Sciatic nerve (tissue), 2 donors: ENCODE data around the gene DNLZ. TPM values are rescaled to one million over a fixed set of nuclear protein-coding genes. Genes with fewer than 3 reads are reported as not detected.
"Not testable (repeated sequence)": the region's sequence is repeated elsewhere in the genome, so short reads cannot be mapped to it uniquely, and the experiment has no call there.

Experiments used
- ATAC-seq: fragments of 200-7000 bp; cut with Tn5 transposase; one replicate; pipeline ENCODE4 v1.9.1; 2020; ENCODE audit warnings: mild to moderate bottlenecking, moderate library complexity
- DNase-seq: peaks from one replicate; pipeline ENCODE4 v3.0.0-alpha.2; 2020; ENCODE audit warnings: low spot score
- intact Hi-C: fragments of 100-400 bp; cut with DNase I; formaldehyde crosslinking; loops from one replicate; pipeline ENCODE4 v1.14.2; 2022
- total RNA-seq: library from RNA; stranded (reverse); fragmentation: NEBNext Ultra II Directional; extraction: Animal tissue kit (Norgen Biotek cat#: 25700); gene quantifications from one replicate; pipeline ENCODE4 v1.2.1, GENCODE V29; 2021
- donor health status: DM: no; HTN: no; CAD: no.
- donor health status: DM: no; HTN: no; CAD: no.

Gene DNLZ
- total RNA-seq, 1 donor from 2014 or later: 24.6 TPM

DNA sequence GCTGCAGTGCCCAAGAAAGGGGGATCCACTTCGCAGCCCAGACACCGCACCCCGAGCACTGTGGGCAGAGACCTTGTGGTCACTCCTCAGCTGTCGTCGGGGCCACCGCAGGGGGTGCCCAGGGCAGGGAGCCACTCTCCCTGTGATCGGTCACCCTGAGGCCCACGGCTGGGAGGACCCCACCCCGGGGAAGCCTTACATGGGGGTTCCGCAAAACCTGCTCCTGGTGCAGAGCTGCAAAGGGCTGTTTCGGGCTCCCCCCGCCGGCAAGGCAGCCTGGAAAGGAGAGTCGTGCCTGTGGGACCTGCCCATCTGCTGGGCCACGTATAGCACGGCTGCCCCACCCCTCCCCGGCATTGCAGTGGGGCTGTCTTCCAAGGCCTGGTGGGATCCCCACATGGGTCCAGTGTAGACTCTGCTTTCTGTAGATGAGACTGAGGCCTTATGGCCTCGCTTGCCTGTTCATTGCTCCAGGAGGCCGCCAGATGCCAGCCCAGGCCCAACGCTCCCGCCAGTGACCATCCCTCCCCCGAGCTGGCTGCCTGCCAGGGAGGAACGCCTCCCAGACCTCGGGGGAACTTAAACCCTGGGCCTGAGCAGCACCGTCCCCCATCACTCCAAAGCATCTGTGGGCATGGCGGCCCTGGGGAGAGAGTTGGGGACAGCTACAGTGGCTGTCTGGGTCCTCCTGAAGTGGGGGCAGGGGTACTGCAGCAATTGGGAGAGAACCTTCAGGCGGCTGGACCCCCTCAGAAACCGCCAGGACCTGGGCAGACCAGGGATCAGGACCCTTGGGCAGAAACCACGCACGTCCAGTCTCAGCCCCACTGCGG is 1.6 kb upstream of the DNLZ start:
- no peak for DNase-seq
- intact Hi-C loops: no loop called here
- no peak for ATAC-seq

DNA sequence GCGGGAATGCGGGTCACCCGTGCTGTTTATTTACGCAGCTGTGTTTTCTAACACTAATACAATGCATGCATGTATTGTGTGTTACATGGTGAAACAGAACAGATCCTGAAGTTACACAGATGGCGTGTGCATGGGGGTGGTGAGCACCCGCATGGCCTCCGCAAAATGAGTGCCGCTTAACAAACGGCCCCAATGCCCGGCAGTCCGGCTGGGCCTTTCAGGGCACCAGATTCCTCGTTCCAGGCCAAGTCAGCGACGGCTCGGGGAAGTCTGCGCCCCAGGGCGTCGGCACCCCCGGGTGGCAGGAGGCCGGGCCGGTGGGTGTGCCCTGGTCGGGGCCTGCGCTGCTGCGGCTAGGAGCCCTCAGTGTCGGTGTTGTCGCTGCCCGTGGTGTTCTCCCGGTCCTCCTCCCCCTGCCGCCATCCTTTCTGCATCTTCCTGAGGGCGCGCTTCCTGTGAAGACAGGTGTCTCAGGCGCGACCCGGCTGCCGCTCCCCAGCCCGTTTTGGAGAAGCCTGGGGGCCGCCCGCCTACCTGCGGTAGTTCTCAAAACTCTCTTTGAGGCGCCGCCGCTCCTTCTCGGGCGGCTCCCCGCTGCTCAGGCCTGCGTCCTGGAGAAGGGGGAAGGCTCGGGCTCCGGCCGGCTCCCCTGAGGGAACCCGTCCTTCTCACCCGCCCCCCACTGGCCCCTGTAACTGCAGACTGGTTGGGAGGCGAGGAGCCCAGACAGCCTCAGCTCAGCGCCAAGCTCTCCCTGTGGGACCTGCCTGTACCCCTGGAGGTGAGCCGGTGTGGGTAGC is 605 bp upstream of the DNLZ start:
- DNase-seq: no peak
- intact Hi-C loops: no loop called here
- ATAC-seq: no peak

DNA sequence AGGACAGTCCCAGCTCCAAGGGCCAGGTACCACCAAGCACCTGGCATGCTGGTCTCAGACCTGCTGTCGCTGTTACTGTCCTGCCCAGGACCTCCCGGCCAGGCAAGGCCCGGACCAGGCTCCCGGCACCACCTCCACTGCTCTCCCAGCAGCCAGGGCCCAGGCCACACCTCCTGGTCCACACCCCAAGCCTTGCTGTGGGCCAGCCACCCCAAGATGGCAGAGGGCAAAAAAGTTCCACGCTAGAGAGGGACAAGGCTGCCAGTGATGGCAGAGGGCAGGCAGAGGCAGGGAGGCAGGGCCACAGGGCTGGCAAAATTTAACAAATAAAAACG is 1.1 kb downstream of the DNLZ start:
- intact Hi-C loops: no loop called here
- DNase-seq: no peak
- ATAC-seq: peak; percentile 8

DNA sequence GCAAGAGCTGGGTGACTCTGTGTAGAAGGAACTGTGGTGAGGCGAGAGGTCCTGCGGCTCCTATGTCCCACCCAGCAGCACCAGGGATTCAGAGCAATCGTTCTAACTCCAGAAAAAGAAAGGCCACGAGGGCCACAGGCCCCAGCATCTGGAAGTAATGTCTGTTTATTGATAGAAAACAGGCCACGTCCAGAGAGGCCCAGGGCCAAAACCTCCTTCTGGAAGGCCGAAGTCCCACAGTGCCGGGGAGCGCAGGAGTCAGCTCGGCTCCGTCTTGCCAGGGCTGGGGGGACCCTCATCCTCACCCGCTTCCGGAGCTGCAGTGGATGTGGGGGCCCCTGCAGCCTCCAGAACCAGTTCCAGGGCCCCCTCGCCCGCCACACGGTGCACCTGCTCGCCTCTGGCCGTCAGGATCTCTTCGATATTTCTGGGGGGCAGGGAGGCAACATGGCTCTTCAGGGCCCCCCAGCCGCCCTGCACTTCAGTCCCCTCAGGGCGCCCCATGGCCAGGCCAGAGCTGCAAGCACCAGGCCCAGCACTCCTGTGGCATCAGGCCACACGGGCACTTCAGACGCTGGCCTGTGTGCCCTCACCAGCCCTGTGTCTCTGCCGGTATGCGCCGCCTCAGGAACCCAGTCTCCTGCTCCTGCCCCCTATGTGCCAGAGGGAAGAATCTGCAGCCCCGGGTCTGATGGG is 1.6 kb downstream of the DNLZ start:
- ATAC-seq: peak; percentile 6
- intact Hi-C loops: no loop called here
- no peak for DNase-seq

DNA sequence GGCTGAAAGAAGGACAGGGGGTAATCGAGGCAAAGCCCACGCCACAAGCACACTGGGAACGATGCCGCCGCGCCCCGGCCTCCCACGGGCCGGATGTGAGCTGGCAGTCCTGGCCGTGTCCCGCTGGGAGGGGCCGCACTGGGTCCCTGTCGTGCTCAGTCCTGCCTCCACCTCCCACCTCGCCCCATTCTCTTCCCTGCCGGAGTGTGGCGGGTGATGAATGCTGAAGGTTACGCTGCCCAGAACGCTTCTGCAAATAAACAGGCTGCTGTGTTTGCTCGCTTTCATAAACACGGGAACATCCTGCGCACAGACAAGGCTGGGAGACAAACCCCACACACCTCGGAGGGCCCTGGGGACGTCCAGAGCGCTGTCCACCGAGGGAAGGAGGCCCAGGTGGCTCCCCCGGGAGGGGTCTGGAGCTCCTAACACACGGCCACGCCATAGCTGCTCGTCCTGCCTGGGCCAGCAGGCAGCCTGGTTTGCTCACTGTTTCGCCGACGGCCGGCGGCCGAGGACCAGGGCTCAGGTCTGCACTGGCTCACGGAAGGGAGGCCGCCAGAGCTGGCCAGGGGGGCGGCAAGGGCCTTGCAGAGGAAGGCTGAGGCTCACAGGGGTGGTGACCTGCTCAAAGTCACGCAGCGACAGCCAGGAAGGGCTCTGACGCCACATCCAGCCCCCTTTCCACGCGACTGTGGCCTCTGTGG is 2.3 kb downstream of the DNLZ start:
- intact Hi-C loops: no loop called here
- DNase-seq (no peak), ATAC-seq (no peak)

DNA sequence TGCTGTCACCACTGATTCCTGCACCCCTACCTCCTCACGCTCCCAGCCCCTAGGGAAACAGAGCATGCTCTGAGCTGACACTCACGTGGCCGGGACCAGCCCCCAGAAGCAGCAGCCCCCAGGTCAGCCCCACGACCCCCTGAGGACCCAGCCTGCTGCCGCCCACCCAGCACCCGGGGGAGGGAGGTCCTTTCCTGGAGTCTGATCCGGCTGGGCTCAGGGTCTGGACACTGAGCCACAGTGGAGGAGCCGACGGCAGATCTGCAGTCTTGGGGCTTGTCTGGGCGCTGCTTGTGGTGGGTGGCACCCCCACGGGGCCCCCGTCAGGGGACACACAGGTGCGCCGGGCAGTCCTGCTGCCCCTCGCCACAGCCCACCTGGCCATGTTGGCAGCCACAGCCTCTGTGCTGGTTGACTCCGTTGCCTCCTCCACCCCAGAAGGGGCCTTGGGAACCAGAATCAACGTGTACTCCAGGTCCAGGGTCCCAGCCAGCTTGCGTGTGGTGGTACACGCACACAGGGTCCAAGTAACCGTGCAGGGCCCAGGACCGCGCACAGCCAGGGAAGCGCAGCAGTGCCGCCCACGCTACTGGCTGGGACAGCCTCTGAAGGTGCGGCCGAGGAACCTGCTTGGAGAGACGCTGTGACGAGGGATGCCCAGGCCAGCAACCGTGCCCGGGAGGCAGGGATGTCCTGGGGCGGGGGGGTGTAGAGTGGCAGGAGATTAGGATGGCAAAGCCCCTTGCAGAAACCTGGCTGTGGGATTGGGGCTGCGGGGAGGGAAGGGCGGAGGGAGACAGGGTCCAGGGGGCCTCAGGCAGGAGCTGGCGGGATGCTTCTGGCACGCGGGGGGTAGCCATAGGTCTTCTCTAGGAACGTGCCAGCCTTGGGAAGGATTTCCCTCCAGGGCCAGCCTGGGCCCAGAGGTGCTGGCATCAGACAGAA is 3.5 kb downstream of the DNLZ start:
- no peak for DNase-seq
- intact Hi-C loops: no loop called here
- ATAC-seq: no peak

DNA sequence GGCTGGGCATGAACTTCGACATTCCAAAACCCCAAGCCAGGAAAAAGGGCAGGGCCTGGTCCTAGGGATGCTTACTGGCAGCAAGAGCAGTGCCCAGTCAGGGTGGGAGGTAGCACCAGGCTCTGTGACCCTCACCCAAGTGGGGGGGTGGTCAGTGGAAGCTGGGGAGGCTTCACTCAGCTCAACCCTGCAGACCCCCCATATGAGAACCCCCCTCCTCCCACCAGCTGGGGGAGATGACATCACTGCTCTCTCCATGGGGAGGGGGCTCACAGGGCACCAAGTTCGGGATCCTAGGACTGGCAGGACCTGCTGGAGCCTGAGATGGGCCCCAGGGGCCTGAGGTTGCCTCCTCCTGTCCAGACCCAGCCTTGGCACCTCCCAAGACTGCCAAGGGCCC is 4.7 kb downstream of the DNLZ start:
- intact Hi-C loops: no loop called here
- ATAC-seq: no peak

DNA sequence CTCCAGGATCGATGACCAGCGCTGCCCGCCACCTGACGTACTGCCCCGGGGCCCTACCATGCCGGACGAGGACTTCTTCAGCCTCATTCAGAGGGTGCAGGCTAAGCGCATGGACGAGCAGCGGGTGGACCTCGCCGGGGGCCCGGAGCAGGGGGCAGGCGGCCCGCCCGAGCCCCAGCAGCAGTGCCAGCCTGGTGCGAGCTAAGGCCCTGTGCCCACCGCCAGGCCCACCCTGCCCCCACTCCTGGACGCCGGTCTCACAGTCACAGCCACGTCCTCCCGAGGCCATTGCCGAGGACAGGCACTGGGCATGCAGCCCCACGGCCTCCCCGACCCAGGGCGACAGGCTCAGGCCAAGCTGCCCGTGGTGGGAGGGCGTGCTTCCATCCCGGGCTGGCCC is 5.5 kb downstream of the DNLZ start:
- DNase-seq (no peak), ATAC-seq (no peak)
- intact Hi-C loops: no loop called here

More for the DNA sequence above, 4.7 kb downstream of the DNLZ start:
- DNase-seq: no peak

DNA sequence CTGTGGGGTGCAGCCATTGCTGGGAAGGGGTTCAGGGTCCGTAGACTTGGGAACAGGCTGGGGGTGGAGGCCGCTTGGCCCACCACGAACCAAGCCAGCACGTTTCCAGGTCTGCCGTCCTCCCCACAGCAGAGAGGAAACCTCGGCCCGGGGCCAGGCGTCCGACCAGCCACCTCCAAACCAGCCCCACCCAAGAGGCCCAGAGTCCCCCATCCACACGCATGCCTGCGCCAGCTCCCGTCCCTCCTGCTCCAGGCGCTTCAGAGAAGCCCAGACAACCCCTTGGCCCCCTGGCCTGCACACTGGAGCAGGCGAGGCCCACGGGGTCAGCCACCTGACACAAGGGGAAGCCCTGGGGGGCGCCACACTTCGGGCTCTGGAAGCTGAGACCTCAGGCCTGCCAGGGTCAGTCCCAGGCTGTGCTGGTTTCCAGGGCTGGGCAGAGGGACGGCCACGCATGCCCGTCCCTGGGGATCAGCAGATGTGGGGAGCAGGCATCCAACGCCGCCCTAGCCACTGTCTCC is 6.3 kb downstream of the DNLZ start:
- intact Hi-C loops: no loop called here
- DNase-seq: no peak
- no peak for ATAC-seq

DNA sequence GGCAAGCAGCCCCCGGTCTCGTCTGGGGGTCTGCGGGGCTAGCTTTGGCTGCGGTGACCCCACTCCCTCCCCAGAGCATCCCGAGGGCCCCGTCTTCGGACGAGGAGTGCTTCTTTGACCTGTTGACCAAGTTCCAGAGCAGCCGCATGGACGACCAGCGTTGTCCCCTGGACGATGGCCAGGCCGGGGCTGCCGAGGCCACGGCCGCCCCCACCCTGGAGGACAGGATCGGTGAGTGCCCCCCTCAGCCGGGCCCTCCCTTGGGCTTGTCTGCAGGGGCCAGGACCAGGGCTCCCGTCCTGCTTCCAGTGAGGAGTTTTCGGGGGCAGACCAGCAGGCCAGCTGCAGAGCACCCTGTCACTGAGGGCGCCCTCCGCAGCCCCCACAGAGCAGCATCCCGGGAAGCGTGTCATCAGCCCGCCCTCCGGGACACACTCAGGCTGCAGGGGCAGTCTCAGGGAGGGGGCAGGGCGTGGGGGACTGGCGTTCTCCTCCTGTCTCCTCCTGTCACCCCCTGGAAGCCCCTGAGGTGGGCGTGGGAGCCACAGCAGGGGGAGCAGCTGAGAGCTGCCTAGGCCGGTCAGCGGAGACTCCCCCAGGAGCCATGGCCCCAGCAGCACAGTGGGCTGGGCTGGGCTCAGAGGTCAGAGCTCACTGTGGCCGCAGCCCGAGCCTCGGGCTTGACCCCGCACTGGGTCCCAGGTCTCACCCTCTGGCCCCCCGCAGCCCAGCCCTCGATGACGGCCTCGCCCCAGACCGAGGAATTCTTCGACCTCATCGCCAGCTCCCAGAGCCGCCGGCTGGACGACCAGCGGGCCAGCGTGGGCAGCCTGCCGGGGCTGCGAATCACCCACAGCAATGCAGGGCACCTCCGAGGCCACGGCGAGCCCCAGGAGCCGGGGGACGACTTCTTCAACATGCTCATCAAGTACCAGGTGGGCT is 7.7 kb downstream of the DNLZ start:
- ATAC-seq (peak; percentile 4), DNase-seq (no peak)
- intact Hi-C loops: no loop called here

DNA sequence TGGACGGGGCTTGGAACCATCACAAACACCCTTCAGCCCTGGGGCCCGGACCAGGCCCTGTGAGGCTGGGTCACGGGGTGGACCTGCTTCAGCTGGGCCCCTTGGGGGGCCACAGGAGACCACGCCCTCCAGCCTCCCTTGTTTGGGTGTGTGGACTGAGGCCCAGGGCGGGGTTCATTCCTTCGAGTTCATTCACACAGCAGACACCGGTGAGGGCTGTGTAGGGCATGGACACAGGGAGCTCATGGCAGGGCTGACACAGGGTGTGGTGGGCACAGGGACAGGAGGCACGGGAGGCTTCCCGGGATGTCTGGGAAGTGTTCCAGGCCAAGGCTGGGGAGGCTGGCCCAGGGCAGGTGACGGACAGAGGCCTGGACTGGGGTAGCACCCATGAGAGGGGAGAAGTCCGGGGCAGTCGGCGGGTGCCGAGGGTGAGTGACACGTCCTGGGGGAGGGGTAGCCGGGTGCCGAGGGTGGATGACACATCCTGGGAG is 8.9 kb downstream of the DNLZ start:
- intact Hi-C loops: no loop called here
- peak; percentile 18 for ATAC-seq

DNA sequence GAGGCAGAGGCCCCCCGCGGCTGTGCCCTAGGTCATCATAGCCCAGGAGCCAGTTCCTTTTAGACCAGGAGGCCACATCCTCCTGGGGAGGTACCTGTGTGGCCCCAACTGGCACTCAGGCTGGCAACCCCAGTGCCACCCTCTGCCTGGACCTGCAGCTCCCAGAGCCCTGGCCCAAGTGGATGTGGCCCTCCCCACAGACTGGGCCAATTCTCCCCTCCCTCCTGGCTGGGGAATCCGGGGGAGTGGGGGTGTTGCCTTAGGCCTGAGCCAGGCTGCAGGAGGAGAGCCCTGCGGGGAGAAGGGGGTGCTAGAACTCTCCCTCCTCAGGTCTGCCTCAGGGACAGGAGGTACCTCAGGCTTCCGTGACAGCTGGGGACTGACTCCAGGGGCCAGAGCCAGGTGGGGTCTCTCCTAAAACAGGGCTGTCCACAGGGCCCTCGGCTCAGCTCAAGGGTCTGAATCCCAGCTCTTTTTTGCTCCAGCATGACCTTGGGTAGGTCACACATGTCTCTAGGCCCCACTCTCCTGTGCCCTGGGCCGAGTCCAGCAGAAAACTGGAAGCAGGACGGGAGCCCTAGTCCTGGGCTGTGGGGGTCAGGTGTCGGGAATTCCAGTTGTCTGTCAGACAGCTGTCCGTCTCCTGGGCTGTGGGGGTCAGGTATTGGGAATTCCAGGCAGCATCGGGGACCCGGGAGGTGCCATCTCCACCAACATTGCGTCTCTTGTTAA is 9.6 kb downstream of the DNLZ start:
- DNase-seq (no peak), ATAC-seq (peak; percentile 4)
- intact Hi-C loops: no loop called here

More for the DNA sequence above, 8.9 kb downstream of the DNLZ start:
- no peak for DNase-seq

DNA sequence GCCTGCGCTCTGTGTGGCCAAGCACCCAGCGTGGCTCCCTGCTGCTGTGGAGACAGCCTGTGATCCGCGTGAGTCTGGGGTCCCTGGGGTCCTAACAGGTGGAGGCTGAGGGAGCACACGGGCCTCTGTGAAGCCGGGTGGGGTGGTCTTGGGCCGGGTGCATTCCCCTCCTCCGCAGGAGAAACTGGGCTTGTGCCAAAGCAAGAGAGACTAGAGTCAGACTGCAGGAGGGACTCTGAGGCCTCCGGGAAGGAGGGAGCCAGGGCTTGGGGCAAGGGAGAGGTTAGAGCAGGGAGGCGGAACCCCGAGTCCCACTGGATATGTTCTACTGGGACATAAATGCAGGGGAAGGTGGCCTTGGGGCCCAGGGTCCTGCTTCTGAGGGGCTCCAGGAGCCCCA is 10.5 kb downstream of the DNLZ start:
- intact Hi-C loops: no loop called here
- DNase-seq: no peak
- ATAC-seq: no peak

DNA sequence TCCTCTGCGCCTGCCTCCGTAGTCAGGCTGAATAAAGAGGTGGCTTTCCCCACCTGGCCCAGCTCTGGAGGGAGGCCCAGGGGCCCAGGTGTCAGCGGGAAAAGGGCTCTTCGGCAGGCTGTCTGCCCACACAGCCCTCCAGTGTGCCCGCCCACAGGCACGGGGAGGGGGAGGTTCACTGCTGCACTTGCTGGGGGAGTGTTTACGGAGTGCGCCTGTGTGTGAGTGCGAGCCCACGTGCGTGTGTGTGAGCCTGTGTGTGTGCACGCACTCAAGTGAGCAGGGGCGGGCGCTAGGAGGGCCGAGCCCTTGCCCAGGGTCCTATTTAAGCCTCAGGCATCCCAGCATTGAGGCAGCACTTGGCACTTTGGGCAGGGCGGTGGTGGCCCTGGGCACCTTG is 10.9 kb downstream of the DNLZ start:
- peak; percentile 5 for ATAC-seq
- intact Hi-C loops: no loop called here
- no peak for DNase-seq

DNA sequence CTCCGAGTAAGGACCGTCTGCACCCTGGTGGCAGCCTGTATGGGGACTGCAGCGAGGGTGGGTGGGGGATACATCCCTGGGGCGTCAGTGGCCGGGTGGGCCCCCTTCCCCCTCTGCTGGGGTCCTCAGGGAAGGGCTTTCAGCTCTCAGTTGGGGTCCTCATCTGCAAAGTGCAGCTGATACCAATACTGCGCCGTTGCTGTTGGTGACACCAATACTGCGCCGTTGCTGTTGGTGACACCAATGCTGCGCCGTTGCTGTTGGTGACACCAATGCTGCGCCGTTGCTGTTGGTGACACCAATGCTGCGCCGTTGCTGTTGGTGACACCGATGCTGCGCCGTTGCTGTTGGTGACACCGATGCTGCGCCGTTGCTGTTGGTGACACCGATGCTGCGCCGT is 11.7 kb downstream of the DNLZ start:
- DNase-seq, ATAC-seq, intact Hi-C loops: not testable (repeated sequence)

DNA sequence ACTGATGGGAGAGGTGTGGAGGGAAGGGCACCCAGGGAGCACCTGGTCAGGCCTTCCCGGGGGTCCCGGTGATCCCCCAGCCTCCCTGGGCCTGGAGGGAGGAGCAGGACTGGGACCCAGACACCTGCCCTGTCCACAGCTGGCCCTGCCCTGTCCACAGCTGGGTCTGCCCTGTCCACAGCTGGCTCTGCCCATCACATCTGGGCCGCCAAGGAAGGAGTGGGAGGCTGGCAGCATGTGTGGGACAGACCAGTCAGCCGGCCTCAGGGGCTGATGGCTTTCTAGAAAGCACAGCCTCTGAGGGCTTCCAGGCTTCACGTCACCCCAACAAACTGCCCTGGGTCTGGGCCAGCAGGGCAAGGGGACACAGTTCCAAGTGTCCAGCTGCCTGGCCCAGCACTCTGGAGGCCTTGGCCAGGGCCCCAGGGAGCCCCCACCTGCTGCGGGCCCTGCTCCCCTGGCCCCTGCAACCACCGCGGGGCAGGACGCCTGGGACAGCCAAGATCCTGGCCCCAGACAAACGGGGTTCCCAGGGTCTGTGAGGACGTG is 12.2 kb downstream of the DNLZ start:
- DNase-seq: no peak
- intact Hi-C loops: no loop called here
- ATAC-seq: no peak
